ENCODE measurements around the gene CIB1.
"Not testable (repeated sequence)": the region's sequence is repeated elsewhere in the genome, so short reads cannot be mapped to it uniquely, and the experiment has no call there.

CIB1 gene

GRCh38 chr15:90194655-90195054, 39.1 kb downstream of the CIB1 start:
- DNase-seq, result no peak

GRCh38 chr15:90192961-90193786, 40.6 kb downstream of the CIB1 start:
- DNase-seq, result no peak

DNA sequence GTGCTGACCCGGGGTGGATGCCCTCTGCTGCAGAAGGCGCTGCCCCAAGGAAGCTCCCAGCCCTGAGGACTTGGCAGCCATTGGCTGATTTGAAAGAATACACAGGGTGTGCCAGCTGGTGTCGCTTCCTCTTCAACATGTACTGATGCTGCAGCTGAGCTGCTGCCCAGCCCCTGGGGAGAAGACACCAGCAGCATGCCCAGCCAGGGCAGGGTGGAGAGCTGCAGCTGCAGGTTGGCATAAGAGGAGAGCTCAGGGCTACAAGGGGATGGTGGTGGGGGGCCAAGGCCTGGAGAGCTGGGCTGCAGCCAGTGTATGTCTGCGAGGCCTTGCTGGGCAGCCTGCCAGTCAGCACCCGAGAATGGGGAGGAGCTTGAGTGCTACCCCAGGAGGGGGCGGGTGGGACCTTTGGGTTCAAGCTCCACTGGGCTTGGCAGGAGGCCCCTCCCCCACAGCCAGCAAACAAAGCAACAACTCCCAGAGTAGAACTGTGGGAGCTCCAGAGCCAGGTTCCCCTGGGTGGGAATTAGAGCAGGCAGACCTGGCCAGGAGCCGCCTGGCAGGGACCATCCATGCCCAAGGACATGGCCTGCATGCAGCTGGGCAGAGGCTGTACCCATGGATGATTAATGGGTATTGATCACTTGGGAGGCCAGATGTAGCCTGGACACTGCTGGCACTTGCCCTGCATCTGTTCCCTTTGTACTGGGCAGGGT, 41.8 kb downstream of the CIB1 start:
- DNase-seq, result peak; percentile 80

DNA sequence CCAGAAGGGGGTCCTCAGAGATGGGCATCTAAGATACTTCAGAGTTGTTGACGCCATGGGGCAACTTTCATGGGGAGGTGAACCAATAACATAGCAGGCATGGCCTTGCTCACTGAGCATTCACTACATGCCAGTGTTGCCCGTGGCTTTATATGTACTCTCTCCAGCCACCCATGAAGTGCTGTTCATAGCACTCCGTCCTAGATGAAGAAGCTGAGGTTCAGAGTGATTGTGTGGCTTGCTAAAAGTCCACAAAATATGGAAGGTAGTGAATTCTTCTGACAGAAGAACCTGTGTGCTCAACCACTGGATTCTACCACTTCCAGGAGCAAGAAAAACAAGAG, 42.4 kb downstream of the CIB1 start:
- DNase-seq, result no peak

DNA sequence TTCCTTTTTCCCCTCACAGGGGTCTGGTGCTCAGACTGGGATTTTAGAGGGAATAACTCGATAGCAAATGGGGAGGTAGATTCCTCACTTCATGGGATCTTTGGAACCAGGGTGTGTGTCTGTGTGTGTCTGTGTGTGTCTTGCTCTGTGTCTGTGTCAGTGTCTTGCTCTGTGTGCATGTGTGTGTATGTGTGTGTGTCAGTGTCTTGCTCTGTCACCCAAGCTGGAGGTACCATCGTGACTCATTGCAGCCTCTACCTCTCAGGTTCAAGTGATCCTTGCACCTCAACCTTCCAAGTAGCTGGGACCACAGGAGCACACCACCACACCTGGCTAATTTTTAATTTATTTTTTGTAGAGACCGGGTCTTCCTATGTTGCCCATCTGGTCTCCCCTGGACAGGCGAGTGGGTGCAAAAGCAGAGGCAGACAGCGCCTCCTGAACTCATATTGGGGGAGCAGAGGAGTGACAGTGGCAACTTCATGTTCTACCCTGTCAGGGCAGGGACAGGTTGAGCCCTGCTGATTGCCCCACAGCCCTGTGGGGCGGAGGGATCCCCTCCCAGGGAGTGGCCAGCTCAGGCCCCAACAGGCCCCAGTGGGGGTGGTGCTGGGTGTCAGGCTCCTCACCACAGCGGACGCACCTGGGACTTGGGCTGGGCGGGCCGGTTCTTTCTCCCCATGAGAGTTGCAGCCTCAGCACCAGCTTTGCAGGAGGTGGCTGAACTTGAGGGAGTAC, 43.0 kb downstream of the CIB1 start:
- no peak for DNase-seq

DNA sequence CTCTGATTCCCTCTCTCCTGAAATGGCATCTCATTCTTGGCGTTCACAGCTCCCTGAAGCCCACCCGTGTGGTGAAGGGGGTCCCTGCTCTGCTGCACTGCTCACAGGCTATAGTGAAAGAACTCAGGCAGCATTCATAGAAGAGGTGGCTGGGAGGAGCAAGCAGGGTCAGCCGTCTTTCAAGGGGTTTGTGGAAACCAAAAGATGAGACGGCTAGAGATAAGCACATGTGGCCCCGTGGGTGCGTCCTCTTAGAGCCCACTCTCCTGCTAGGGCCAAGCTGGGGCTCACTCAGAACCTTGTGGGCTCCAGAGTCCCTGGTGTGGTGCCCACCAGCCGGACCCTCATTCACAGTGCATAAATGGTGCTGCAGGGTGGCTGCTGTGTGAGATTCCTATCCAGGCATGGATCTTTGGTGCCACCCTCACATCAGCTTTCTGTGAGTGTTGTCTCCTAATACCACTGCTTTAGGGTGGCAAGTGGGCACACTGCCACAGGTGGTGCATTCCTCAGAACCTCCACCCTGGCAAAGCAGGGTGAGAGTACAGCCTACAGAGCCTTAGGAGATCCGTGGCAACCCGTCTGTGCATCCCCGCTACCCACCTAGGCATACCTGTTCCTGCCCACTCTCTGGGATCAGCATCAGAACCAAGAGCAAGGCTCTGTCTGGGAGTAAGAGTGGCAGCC, 43.8 kb downstream of the CIB1 start:
- DNase-seq, result no peak

DNA sequence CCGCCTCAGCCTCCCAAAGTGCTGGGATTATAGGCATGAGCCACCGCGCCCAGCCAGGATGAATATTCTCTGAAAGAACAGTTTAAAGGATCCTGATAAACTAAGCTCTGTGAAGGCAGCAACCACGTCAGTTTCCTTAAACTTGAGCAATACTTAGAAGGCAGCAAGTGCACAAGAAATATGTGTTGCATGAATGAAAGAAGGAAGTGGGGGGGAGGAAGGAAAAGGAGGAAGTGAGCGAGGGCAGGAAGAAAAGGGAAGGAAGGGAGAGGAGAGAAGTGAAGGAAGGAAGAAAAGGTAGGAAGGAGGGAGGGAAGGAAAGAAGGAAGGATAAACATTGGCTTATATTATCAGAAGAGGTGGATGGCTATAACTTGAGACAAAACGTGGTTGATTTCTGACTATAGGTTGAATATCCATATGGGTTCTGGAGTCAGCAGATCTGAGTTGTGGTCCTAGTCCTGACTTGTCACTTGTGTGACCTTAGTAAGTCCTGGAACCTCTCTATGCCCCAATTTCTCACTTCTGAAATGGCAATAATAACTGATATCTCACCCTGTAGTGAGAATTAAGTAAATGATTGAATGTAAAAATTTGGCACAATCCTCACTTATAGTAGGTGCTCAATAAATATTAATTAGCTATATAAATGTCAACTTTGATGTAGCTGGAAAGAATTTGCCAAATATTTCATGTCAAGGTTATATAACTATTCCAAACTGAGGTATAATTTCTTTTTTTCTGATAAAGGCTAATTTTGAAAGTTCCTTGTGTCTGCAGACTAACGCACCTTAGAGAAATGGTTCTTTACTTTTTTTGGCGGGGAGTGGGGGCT, 44.6 kb downstream of the CIB1 start:
- DNase-seq, result no peak

DNA sequence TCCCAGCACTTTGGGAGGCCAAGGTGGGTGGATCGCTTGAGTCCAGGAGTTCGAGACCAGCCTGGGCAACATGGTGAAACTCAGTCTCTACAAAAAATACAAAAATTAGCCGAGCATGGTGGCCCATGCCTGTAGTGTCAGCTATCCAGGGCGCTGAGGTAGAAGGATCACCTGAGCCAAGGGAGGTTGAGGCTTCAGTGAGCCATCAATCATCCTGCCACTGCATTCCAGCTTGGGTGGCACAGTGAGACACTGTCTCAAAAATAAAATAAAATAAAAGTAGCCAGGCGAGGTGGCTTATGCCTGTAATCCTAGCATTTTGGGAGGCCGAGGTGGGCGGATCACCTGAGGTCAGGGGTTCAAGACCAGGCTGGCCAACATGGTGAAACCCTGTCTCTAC, 45.7 kb downstream of the CIB1 start:
- not testable (repeated sequence) for DNase-seq

- no peak for DNase-seq
Measured at GRCh38 chr15:90187257-90187868, 46.4 kb downstream of the CIB1 start.

GRCh38 chr15:90184786-90185704, 48.7 kb downstream of the CIB1 start:
- DNase-seq, result peak; percentile 80

- DNase-seq, result peak; percentile 66
Measured at GRCh38 chr15:90184119-90184785, 49.5 kb downstream of the CIB1 start.

DNA sequence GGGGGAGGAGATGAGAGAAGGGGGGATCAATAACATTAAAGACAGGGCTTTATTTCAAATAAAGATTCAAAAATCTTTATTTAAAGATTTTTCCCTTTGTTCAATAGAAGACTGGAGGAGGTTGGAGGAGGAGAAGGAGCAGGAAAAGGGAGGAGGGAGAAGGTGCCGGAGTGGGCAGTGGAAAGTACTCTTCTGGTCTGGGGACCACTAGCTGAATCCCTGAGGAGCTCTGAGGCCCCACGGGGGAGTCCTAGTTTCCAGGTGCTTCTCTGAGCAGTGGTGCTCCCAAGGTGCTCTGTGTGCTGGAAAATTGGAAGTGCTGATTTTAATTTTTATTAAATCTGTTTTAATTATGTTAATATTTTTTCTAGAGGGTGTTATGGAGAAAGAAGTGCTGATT, 52.0 kb downstream of the CIB1 start:
- DNase-seq, result no peak
